Right lobe of liver (tissue), 6 donors: Measurements from ENCODE around the gene SSBP2. TPM values are rescaled to one million over a fixed set of nuclear protein-coding genes. Genes with fewer than 3 reads are reported as not detected.

Source experiments
- ATAC-seq, 4 donors: fragments of 200-7000 bp; cut with Tn5 transposase; one replicate each; pipeline ENCODE4 v1.9.1; 2020; ENCODE audit warnings: mild to moderate bottlenecking in 4 of 4, moderate library complexity in 4 of 4
- DNase-seq, 3 donors: peaks; one replicate each; pipeline ENCODE4 v3.0.0-alpha.2; 2020
- H3K27ac ChIP-seq, 3 donors: fragments of 200-600 bp; one replicate each; pipeline ENCODE4 v1.8.0; 2022
- H3K27me3 ChIP-seq, 2 donors: fragments of 200-600 bp; one replicate each; pipeline ENCODE4 v1.8.0; 2022
- H3K36me3 ChIP-seq, 4 donors: fragments of 200-600 bp; sonication (generic) in 1 of 4; one replicate each; pipeline versions ENCODE4 v1.5.1 to v1.8.0; 2017 to 2022; ENCODE audit warnings: control low read depth in 1 of 4
- H3K4me1 ChIP-seq, 4 donors: fragments of 200-600 bp; sonication (generic) in 1 of 4; one replicate each; pipeline versions ENCODE4 v1.5.1 to v1.8.0; 2017 to 2022; ENCODE audit warnings: control low read depth in 1 of 4
- H3K4me3 ChIP-seq, 3 donors: fragments of 200-600 bp; one replicate each; pipeline ENCODE4 v1.8.0; 2022
- H3K9me3 ChIP-seq, 4 donors: fragments of 200-600 bp; sonication (generic) in 1 of 4; one replicate each; pipeline versions ENCODE4 v1.5.1 to v1.8.0; 2017 to 2022; ENCODE audit warnings: control low read depth in 1 of 4
- CTCF ChIP-seq, 4 donors: fragments of 200-600 bp in 3 of 4; fragments of 450-650 bp in 1 of 4; IDR thresholded peaks; one replicate each; pipeline versions ENCODE4 v1.5.1 to v1.8.0; 2016 to 2022; ENCODE audit warnings: antibody characterized with exemption in 4 of 4, mild to moderate bottlenecking in 2 of 4
- POLR2A ChIP-seq: fragments of 450-650 bp; IDR thresholded peaks from one replicate; pipeline ENCODE4 v1.6.1; 2017; ENCODE audit warnings: antibody characterized with exemption, mild to moderate bottlenecking
- WGBS: methylation state at CpG from one replicate; pipeline ENCODE4 v1.1.6; 2018; ENCODE audit warnings: low coverage, low lambda C conversion rate; ENCODE audit not compliant: insufficient coverage; ENCODE audit errors: missing lambda C conversion rate; 5-methylcytosine and 5-hydroxymethylcytosine counted together
- intact Hi-C, 2 donors: fragments of 100-400 bp; cut with DNase I; formaldehyde crosslinking; loops; one replicate each; pipeline versions ENCODE4 v1.11.2 to v1.14.1; 2022
- total RNA-seq, 6 experiments: library from RNA; depleted of rRNA in 2 of 6; stranded (reverse); fragments of >200 nt in 2 of 6; fragmentation: NEBNext Ultra II Directional in 3 of 6; extraction: Animal tissue kit (Norgen Biotek cat#: 25700) in 3 of 6; gene quantifications; one replicate each; pipeline versions ENCODE4 v1.1.0 to v1.2.4, GENCODE V29; 2016 to 2023
- donor health status: DM: no; HTN: yes; CAD: no.
- donor health status: DM: no; HTN: no; CAD: no.
- donor health status: DM: no; HTN: no; CAD: no.
- donor health status: DM: no; HTN: yes; CAD: no.
- donor health status: DM: no; HTN: yes; CAD: no.

Gene SSBP2
- total RNA-seq, 6 experiments from 2014 or later, result 2.0 to 4.8 (median 3.7) TPM

DNA sequence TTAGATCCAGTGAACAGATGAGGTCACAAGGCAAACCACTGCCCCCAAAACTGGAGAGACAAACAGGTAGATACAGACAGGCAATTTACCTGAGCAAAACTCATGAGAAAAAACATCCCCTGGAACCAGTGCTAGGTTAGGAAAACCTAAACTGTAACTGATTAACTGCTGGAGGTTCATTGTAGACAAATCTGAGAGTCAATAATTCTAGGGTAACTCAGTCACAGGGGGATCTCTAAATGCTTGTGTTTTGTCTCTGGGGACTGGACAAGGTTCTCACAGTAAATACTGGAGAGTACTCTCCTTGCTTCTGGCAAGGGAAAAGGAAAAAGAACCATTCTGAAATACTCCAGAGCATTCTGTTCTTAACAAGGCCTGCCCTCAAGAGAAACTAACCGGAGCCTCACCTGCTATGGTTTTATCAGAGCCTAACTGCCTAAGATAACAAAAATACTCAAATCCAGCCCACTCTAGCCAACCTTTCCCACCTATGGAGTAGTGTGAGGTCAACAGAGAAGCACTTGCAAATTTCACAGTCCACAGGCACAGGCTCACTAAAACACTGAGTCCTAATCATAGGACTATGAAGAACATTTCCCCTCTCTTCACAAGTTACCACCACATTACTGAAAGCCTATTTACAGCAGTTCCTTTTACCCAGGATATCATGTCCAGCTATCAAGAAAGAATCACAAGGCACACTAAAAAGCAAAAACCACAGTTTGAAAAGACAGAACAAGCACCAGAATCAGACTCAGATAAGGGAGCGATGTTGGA, 217.1 kb downstream of the SSBP2 start:
- Histone ChIP-seq H3K27me3 (no peaks in the 10 kb centered on the region), H3K27ac (no peak overlapping the region), H3K36me3 (no peaks in the 10 kb centered on the region), H3K9me3 (no peaks in the 10 kb centered on the region), H3K4me1 (no peaks in the 10 kb centered on the region), H3K4me3 (no peak overlapping the region)
- 72% methylated on average over 2 of the region's 2 CpGs for WGBS
- intact Hi-C loops, result no loop called here
- TF ChIP-seq POLR2A (no peak), CTCF (IDR thresholded peaks at IDR 0.05) (no peak)
- no peak for DNase-seq
- ATAC-seq, result peak in 1 of 4 donors; percentile 17

DNA sequence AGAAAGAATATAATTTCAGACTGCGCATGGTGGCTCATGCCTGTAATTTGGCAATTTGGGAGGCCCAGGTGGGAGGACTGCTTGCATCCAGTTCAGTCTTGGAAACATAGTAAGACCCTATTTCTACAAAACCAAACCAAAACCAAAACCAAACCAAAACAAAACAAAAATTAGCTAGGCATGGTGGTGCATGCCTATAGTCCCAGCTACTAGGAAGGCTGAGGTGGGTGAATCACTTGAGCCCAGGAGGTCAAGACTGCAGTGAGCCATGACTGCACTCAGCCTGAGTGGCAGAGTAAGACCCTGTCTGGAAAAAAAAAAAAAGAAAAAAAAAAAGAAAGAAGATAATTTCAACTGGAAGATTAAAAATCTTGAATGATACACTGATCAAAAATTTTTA, 220.0 kb downstream of the SSBP2 start:
- no peak overlapping the region for H3K27ac ChIP-seq
- no peak for ATAC-seq
- intact Hi-C loops, result no loop called here
- no peaks in the 10 kb centered on the region for H3K27me3 ChIP-seq
- H3K4me3 ChIP-seq, result no peak overlapping the region
- TF ChIP-seq POLR2A (no peak), CTCF (IDR thresholded peaks at IDR 0.05) (no peak)
- WGBS, result 100% methylated on average over 1 of the region's 1 CpG
- no peaks in the 10 kb centered on the region for H3K9me3 ChIP-seq
- no peaks in the 10 kb centered on the region for H3K36me3 ChIP-seq
- no peaks in the 10 kb centered on the region for H3K4me1 ChIP-seq
- DNase-seq, result no peak

GRCh38 chr5:81525690-81526089, 225.2 kb downstream of the SSBP2 start:
- DNase-seq (no peak), ATAC-seq (no peak)
- 47% methylated on average over 2 of the region's 2 CpGs for WGBS
- H3K9me3 ChIP-seq, result no peaks in the 10 kb centered on the region
- H3K36me3 ChIP-seq, result no peaks in the 10 kb centered on the region
- intact Hi-C loops, result no loop called here
- no peaks in the 10 kb centered on the region for H3K4me1 ChIP-seq
- no peak overlapping the region for H3K4me3 ChIP-seq
- no peak for TF ChIP-seq CTCF (IDR thresholded peaks at IDR 0.05)
- TF ChIP-seq POLR2A, result no peak
- no peak overlapping the region for H3K27ac ChIP-seq
- H3K27me3 ChIP-seq, result no peaks in the 10 kb centered on the region

DNA sequence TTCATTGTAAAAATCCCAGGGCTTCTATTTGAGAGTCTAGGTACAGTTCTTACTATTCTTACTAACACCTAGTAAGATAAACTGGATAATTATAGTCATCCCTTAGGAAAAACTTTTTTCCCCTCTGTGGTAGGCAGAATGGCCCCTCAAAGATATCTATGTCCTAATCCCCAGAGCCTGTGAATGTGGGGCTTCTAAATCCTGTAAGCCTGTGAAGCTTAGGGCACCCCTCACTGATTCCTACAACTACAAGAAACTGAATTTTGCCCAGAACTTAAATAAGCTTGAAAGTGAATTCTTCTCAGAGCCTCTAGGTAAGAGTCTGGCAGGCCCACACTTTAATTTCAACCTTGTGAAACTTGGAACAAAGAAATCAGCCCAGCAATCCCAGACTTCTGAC, 226.9 kb downstream of the SSBP2 start:
- H3K27ac ChIP-seq, result no peak overlapping the region
- TF ChIP-seq CTCF (IDR thresholded peaks at IDR 0.05) (no peak), POLR2A (no peak)
- no peaks in the 10 kb centered on the region for H3K36me3 ChIP-seq
- no peaks in the 10 kb centered on the region for H3K27me3 ChIP-seq
- intact Hi-C loops, result no loop called here
- no peak for DNase-seq
- H3K4me1 ChIP-seq, result no peaks in the 10 kb centered on the region
- ATAC-seq, result no peak
- H3K4me3 ChIP-seq, result no peak overlapping the region
- no peaks in the 10 kb centered on the region for H3K9me3 ChIP-seq

- no peak overlapping the region for H3K4me3 ChIP-seq
- no peak for TF ChIP-seq CTCF (IDR thresholded peaks at IDR 0.05)
- TF ChIP-seq POLR2A, result no peak
- no peaks in the 10 kb centered on the region for H3K9me3 ChIP-seq
- H3K36me3 ChIP-seq, result no peaks in the 10 kb centered on the region
- H3K27ac ChIP-seq, result no peak overlapping the region
- intact Hi-C loops, result no loop called here
- H3K4me1 ChIP-seq, result no peaks in the 10 kb centered on the region
- WGBS, result 100% methylated on average over 1 of the region's 1 CpG
- no peak for ATAC-seq
- no peak for DNase-seq
- no peaks in the 10 kb centered on the region for H3K27me3 ChIP-seq
These were observed 228.3 kb downstream of the SSBP2 start for GRCh38 chr5:81522571-81522970.
